Ovary (tissue), 3 donors: ENCODE data around the gene C1QA.

ENCODE experiments used
- CTCF ChIP-seq, 3 donors: fragments of 450-650 bp in 2 of 3; fragments of 200-600 bp in 1 of 3; IDR thresholded peaks; one replicate each; pipeline versions ENCODE4 v1.5.1 to v1.8.0; 2016 to 2022; ENCODE audit warnings: antibody characterized with exemption in 3 of 3, mild to moderate bottlenecking in 1 of 3
- POLR2A ChIP-seq: fragments of 450-650 bp; IDR thresholded peaks from one replicate; pipeline ENCODE4 v1.6.1; 2017; ENCODE audit warnings: antibody characterized with exemption, mild to moderate bottlenecking, moderate library complexity
- donor health status: DM: no; HTN: no; CAD: no.

GRCh38 chr1:22612671-22613571, 23.5 kb upstream of the C1QA start:
- no peak for TF ChIP-seq CTCF (IDR thresholded peaks at IDR 0.05)
- TF ChIP-seq POLR2A = no peak
